CD4-positive, alpha-beta T cell treated with Interleukin-12 subunit alpha and Interleukin-12 subunit beta, for 1 hour (primary cell): ENCODE measurements around the gene MGLL.

Experiments used
- DNase-seq: peaks from one replicate; pipeline ENCODE4 v3.0.0-alpha.2; 2020

MGLL gene

DNA sequence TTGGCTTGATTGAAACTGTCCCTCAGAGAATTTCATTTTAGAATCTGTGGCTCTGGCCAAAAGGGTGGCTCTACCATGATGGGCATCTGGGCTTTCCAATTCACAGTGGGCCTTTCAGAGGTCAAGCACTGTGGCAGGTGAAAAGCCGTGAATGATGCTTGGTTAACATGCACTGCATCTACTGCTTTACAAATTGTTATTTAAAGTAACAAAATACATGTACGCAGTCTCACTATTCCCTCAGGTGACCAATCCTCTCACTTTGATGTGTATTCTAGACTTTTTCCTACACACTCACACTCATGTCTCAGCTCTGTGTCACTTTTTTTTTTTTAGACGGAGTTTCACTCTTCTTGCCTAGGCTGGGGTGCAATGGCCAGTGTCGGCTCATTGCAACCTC, 70.5 kb downstream of the MGLL start:
- no peak for DNase-seq

DNA sequence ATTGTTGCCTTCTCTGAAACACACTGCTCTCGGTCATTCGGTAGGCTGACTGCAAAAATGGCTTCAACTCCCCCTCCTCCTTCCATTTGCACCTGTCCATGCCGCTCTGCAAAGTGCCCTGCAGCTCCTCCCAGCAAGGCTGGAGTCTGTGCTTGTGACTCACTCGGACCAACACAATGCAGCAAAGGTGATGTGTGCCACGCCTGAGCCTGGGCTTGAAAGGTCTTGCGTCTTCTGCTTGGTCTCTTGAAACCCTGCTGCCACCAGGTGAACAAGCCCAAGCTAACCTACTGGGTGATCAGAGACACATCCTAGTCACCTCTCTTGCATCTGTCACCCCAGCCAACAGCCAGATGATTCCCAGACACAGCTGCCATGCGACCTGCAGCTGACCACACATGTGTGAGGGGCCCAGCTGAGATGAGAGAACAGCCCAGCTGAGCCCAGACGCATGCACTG, 71.1 kb downstream of the MGLL start:
- no peak for DNase-seq

DNA sequence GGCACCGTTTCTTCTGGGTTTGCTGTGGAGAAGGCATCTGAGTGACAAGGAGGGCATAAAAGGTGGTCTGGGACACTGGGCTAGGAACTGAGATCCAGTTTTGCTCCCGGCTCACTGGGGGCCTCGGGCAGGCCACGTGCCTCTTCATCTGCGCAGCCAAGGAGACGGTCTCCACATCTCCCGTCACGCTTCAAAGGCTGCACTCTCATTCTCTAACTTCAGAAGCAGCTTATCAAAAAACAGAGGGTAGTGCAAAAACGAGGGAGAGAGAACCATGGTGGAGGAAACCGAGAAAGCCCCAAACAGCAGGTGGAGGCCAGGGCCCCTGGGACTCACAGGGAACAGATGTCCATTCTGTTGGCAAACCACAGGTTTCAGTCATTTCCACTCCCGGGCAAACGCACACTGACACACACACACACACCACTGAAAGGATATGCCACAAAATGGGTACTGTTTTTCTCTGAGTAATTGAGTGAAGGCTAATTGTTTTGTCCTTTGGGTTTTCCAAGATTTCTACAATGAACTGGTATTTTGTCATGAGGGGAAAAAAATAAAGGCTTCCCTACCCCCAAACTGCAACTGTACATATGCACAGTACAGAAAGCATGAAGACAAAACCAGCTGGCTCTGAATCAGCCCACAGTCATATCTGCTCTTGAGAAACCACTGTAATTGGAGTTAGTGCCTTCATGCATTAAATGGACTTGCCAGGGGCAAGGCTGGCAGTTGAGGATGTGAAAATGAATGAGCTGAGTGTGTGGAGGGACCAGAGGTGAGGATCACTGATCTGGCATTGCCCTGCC, 71.9 kb downstream of the MGLL start:
- DNase-seq = no peak

DNA sequence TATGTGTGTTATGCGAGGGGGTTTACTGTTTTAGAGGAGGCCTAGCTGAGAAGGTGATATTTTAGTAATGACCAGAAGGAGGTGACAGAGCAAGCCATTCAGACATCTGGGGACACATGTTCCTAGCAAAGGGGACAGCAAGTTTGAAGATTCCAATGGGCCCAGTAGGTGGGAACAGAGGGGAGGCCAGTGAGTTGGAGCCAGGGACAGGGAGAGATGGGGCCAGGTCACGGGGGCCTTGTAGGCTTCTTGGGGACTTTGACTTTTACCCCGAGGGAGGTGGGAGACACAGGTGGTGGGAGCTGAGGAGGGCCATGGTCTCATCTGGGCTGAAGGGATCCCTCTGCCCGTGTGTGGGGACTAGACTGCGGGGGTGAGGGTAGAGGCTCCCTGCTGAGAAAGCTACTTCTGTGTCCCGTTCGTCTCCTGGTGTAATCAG, 72.5 kb downstream of the MGLL start:
- DNase-seq = no peak

DNA sequence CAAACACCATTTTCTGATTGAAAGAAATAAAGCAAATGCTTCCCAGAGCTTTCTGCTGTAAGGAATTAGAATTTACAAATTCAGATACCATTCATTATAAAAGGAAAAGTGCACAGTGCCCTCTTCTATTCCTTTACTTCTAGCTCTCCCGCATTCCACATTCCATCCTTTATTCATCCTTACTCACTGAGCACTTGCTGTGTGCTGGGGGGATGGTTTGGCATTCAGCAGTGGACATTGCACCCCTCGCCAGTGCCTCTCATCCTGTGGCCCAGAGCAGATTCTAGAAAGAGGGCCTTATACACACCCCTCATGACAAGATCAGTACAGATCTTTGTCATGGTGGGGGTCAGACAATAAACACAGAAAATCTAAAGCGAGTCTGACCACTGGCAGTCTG, 73.0 kb downstream of the MGLL start:
- no peak for DNase-seq

DNA sequence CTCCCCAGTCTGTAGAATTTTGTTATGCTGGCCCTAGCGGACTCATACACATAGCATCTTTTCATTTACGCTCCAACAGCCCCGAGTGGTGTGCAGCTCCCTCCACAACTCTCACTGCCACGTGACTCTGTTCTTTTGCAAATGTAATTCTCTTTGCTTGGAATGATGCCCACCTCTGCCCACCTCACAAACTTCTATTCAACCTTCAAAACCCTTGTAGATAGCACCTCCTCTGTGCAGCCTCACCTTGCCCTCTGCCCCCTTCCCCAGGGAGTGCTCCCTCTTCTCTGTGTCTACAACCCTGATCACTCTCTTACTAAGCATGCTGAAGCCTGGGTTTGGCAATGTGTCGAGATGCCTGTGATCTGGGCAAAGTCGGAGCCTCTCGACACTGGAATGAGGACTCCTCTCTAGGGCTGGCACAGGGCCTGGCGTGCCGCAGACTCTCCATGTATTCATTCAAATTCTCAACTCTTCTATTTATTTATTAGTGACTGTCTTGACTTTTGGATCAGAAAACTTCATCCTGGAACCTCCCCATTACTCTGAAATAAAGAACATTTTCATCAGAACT, 73.5 kb downstream of the MGLL start:
- no peak for DNase-seq

DNA sequence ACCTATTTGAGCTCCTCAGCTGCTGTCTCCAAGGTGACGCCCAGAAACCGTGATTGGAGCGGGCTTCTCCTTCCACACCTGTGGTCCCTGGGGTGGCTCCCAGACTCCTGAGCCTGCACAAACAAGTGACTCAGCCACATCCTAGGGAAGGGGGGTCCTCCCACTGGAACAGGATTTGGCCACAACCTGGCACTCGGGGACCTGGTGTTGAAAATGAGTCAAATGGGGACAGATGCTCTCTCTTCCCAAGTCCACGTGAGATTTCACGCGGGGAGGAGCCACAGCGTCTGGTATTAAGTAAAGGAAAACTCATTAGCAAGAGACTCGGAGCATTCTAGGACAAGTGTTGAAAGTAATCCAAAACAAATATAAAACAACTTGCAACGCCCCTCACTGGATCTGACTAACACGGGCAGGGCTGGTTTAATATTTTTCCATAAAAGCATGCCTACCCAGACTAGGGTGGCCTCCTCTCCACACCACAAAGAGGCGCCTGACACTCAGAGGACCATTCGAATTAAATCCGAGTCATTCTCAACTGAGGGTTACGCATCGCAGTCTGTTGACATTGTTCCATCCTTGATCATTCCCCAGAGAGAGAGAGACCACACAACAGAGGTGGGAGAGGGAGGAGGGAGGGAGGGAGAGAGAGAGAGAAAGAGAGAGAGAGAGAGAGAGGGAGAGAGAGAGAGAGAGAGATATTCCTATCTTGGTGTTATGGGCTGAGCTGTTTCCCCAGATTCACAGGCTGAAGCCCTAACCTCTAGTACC, 74.4 kb downstream of the MGLL start:
- DNase-seq = no peak

DNA sequence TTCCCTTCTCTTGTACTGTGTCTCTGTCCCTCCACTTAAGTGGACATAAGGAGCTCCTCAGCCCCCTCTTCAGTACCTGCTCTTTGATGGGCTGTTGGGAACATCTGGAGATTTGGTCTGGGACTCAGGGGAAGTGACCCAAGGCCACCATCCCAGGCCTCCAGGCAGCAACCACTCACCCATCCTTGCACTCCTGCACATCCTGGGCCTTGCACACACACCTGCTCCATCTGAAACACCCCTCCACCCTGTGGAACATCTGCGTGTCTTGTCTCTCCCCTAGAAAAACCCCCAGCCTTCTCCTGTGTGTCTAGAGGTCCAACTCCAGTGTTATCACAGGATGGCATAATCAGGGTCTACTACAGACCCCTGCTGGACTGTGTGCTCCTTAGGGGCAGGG, 75.2 kb downstream of the MGLL start:
- DNase-seq = no peak

DNA sequence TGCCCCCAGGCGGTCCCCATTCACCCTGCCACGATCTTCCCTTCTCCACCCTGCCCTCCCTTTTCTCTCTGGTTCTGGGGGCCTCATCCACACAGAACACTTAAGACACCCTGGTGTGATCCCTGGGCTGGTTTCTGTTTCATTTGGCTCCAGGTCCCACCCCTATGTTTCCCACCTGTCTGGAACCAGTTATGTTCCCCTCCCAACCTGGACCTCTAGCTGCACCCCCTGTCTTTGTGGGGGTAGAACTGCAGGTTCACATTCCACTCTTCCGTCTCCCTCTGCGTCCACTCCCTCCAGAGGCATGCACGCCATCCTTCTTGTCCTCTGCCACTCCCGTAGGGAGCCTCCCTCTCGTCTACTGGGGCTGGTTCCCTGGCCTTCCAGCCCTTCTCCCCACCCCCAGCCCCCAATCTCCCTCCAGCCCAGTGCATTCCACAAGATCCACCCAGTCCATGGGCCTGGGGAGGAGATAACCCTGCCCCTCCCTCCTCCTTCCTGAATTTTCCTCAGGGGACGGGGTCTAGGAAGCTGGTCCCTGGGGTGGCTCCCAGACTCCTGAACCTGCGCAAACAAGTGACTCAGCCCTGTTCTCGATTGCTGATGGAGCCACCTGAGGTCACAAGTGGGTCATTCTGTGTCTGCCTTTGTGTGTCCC, 75.8 kb downstream of the MGLL start:
- no peak for DNase-seq

DNA sequence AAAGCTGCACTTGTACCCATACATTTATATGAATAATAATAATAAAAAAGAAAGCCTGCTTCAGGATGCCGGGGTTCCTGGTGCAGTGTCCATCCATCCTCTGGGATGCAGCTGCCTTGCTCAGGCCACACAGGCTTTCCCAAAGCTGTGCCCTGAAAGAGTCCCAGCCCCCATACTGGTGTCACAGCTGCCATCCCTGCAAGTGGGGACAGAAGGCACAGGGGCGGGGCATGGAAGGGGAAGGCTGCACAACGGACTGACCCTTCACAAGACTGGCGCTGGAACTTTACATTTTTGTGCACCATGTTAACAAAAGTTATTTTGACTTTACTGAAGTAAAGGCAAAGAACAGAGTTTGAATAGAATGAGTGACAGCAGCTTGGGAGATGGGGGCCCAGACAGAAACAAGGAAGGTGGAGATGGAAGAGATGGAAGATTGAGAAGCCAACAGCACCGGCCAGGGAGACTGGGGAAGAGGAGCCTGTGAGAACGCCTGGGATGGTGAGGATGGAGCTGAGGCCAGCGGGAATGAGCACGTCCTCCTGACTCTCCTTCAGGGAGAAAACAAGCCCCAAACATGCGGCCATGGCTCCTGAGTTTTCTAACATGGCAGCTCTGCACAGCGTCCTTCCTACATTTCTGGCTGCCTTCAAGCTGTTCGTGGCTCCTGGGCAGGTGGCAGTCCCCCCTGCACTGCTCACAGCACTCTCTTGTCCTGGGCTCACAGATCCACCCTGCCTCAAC, 76.5 kb downstream of the MGLL start:
- no peak for DNase-seq

DNA sequence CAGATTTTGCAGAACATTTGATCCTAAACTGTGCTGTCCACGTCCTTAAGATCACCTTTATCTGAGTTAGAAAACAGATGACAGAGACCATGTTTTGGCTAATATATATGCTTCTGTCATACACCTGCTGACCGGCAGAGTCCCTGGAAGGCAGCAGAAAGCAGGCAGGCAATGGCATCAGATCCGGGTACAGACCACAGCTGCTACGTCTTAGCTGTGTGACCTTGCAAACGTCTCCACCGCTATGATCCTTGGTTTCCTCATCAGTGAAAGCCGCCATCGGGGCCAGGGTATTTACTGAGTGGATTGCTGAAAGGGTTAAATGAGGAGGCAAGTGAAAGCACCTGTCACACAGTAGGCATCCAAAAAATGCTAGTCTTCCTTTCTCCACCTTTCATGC, 77.4 kb downstream of the MGLL start:
- no peak for DNase-seq

DNA sequence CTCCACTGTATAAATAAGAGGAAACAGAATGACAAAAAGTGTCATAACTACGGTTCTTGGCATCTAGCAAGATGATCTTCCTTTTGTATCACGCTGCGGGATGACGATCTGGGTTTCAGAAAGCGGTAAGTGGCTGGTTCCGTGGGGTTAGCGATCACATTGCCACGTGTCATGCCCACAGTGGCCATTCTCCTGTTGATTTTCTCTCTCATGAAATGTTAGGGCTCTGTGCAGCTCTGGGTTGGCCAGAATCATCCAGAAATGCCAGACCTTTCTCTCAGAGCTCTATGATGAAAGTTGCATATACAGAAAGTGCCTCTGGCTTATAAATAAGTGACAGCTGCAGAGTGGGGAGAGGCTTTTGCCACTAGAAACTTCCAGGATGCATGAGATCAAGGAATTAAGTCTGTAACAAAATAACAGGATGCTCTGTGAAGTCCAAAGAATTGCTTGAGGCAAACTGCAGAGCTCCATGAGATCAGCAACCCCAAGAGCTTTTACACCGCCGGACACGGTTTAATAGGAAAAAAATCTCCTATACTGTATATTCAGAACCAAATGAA, 78.0 kb downstream of the MGLL start:
- no peak for DNase-seq

DNA sequence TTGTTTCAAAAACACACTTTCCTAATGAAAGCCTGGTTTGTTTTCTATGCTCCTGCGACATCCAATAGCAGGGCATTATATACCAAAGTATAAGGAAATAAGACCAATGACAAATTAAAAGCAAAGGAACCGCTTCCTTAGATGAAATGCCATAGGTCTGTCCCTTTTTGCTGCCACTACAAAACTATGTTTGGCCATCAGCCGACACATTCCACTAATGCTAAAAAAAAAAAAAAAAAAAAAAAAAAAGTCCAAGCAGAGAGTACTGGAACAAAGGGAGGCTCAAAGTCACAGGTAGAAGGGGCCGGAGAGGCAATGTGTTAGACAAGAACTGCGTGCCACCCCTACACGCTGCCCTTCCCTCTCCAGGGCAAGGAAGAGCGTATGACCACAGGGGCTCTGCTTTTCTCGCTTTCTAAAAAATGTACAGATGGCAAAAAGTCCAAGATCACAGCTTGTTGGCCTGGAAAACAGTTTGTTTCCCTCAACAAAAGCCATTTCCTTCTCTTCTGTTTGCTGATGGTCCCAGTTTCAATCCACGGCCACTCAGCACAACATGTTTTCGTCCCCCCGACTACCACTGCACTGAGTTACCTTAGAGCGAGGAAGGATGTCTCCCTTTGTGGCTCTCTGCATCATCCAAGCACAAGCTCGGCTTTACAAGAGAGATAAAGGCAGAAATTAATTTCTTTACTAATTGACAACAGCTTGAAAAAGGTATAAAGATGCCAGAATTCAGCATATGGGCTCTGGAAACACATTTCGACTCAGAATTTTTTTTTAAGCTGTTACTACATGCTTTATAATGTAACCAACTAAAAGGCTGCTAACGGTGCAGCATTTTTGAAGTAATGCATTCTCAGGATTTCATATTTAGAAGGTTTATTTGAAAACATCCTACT, 78.7 kb downstream of the MGLL start:
- DNase-seq = no peak

DNA sequence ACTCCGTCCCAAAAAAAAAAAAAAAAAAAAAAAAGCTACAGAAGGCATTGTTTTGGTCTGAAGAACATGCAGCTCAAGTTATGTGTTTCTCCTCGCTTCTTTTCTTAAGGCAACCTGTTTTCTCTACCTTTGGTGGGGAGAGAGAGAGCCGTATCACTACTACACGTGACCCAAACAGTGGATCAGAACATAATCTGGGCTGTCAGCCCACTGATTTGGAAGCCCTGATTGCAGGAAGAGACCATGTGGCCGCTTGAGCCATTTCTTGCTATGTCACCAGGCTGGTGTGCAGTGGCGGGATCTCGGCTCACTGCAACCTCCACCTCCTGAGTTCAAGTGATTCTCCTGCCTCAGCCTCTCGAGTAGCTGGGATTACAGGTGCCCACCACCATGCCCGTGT, 79.7 kb downstream of the MGLL start:
- no peak for DNase-seq

DNA sequence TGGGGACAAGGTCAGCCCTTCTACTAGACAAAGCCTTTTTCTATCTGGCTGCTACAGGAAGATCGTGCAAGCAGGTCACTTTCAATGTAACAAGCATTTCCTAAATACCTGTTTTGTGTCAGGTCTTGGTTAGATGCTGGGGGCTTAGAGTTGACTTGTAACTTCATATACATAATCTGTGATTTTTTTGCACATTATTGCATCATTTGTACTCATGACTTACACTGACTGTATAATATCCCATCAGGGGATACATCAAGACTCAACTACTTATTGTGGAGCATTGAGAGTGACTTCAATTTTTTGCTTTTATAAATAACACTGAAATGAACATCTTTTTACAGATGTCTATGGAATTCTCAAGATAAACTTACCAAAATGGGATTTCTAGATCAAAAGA, 80.6 kb downstream of the MGLL start:
- DNase-seq = no peak

DNA sequence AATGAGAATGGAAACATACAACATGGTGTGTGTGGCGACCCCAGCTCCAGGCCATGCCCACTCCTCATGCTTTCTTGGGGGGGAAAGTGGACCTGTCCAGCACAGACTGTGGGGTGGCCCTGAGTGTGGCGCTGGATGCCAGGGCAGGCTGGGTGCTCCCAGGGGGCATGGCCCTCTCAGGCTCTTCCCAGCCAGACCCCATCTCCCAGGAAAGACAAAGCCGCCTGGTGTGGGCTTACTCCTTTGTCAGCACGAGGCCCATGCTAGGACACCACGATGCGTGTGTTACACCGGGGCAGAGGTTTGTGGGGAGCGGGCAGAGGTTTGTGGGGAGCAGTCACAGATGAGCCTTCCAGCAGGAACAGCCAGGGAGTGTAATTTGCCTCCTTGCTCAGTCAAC, 81.1 kb downstream of the MGLL start:
- DNase-seq = no peak

DNA sequence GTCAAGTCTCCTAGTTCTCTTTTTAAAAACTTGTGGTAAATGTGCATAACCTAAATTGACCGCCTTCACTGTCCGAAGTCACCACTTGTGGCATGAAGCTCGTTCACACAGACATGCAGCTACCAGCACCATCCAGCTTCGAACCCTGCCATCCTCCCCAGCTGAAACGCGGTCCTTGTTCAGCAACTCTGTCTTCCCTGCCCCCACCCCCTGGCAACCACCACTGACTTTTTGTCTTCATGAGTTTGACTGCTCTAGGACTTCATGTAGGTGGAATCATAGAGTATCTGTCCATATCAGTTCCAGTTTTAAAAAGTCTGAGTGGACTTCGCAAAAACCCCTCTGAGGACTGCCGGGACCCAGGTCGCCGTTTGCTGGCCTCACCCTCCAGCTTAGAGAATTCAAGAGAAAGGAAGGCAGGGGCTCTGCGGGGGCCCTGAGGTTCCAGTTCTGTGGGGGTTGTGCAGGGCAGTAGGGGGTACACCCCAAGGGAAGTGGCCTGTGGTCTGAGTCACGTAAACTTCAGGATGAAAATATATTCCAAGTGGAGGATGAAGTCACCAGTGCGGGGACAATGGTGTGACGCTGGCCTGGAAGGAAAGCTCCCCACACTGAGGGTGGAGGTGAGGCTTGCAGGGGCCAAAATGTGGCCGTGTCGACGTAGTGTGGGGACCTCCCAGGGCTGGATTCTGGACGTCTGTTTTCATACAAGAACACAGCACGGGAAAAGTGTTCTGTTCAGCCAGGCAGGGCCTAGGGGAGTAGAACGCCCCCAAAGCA, 82.0 kb downstream of the MGLL start:
- no peak for DNase-seq

DNA sequence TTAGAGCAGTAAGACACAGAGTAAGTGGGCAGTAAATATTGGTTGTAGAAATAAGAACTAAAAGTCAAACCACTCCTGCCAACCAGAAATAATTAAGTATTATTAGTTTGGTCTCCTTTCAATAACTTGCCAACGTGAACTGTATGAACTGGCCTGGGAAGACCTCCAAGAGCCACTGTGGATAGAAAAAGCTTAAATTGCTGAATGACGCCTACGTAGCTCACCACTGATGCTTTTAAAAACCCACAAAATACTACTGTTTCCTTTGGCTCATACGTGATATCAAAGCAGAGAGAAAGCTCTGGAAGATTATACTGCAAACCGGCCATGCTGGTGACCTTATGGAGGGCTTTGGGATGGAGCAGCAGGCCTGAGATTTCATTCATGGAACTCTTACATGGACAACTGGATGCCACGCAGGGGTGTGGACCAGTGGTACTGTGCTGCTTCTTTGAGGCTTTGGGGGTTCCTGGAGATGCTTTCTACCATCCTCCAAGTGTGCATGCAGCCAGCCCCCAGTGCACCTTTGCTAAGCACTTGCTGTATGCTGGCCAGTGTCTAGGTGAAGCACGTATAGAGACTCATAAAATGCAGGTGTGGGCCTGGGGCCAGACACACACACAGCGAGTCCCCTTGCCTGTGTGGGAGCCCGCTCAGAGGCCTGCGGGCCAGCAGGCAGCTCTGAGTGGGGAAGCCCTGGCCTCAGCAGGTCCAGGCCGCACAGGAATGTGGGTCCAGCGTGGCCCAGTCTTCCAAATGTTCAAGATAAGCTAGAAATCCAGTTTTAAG, 82.8 kb downstream of the MGLL start:
- DNase-seq = no peak

DNA sequence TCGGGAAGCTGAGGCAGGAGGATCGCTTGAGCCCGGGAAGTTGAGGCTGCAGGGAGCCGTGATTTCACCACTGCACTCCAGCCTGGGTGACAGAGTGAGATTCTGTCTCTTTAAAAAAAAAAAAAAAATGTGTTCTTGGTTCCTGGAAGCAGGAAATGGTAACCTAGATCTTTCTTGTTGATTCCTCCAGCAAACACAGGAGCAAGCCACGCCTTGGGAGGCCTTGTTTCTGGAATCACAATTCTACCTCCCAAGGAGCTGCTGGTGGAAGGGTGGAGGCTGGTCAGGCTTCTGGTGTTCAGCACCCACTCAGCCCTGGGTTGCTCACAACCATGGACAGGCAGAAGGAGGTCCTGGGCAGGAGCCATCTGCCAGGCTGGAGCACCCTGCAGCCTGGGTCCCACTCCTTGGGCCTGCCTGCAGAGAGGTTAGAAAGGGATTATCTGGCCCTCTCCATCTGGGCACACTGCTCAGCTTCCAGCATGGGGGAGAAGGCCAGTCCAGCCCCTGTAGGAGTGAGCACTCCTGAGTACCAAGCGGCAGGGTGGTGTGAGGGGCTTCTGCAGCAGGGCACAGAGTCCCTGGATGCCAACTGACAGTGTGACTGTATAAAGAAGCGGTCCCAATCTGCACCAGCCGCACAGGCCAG, 84.0 kb downstream of the MGLL start:
- DNase-seq = no peak
